CD1c-positive myeloid dendritic cell (primary cell): ENCODE measurements around the gene POLD4.
A peak's percentile ranks its signal among the peaks of the same experiment; 100 is the strongest.

Source experiments
- DNase-seq: peaks from one replicate; pipeline ENCODE4 v3.0.0-alpha.2; 2016; ENCODE audit errors: extremely low spot score

The POLD4 gene

DNA sequence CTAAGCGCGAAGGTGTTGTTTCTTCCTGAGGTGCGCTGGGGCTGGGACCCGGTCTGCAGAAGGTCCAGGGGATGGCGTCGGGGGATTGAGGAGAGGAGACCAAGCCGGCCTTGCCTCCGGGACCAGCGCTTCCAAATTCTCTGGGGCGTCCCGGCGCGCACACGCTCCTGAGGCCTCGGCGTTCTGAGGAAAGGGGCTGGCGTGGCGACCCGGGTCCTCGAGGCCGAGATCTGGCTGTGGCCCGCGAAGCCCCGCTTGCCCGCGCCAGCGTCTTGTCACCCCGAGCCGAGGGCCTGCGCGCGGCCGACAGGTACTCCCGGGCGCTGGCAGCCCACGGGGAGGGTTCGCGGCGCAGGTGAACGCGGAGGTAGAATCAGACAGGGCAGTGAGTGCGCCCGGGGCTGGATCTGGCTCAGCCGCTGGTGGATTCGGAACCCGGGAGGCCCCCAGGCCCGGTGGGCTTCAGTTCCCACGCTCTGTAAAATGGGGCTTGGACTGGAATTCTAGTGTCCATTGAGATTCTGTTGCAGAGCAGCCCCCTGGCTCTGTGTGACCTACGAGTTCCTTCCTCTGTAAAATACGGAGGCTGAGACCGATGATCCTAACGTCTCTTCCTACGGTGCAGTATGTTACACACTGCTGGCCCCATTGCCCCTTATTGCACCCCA, 35.3 kb downstream of the POLD4 start:
- no peak for DNase-seq

DNA sequence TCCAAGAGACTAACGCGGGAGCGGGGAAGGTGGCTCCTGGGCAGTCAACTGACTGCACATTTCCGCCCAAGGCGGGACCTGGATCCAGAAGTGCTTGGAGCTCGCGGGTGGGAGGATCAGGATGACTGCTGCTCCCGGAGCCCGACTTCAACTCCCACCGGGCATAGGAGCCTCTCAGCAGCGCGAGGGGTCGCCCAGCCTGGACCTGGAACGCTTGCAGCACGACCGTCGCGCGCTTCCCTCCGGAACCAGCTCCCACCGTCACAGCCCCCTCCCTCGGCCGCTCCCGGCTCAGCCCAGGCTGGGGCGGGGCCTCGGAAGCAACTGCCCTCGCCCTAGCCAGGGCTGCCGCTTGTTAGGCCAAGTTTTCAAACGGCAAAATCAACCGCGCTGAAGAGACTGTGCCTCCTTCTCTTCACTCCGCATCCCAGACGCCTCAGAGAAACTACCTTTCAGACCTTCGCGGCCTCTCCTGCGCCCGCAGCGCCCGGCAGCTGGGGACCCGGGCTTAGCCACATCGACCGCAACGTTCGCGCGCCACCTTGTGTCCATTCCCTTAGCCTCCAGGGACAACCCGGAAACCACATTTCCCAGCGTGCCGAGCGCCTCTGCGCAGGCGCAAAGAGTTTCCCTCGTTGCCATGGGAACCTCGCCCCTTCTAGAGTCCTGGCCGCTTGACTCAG, 36.0 kb downstream of the POLD4 start:
- DNase-seq, result peak; percentile 99

GRCh38 chr11:67316882-67317204, 36.5 kb downstream of the POLD4 start:
- DNase-seq, result no peak

DNA sequence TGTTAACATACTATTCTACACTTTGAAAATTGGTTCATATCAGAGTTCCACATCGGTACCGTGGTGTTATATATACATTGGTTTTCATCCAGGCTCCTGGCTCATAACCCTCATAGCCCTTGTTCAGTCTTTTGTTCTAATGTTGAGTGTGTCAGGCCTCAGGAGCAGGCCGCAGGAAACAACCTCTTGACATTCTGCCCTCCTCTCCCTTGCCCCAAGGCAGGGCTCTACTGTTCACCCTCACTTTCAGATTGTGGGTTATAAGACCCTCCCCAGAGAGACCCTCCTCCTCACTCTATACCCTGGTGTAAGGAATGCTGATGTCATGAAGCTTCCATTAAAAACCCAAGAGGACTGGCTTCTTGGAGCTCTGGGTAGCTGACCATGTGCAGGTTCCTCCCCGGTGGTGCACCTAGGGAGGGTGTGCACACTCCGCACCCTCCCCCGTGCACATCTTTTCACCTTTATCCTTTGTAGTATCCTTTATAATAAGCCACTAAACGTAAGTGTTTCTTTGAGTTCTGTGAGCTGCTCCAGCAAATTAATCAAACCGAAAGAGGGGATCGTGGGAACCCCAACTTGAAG, 37.9 kb downstream of the POLD4 start:
- no peak for DNase-seq

GRCh38 chr11:67314218-67314617, 39.1 kb downstream of the POLD4 start:
- DNase-seq, result no peak

GRCh38 chr11:67313125-67313890, 40.0 kb downstream of the POLD4 start:
- DNase-seq, result no peak

DNA sequence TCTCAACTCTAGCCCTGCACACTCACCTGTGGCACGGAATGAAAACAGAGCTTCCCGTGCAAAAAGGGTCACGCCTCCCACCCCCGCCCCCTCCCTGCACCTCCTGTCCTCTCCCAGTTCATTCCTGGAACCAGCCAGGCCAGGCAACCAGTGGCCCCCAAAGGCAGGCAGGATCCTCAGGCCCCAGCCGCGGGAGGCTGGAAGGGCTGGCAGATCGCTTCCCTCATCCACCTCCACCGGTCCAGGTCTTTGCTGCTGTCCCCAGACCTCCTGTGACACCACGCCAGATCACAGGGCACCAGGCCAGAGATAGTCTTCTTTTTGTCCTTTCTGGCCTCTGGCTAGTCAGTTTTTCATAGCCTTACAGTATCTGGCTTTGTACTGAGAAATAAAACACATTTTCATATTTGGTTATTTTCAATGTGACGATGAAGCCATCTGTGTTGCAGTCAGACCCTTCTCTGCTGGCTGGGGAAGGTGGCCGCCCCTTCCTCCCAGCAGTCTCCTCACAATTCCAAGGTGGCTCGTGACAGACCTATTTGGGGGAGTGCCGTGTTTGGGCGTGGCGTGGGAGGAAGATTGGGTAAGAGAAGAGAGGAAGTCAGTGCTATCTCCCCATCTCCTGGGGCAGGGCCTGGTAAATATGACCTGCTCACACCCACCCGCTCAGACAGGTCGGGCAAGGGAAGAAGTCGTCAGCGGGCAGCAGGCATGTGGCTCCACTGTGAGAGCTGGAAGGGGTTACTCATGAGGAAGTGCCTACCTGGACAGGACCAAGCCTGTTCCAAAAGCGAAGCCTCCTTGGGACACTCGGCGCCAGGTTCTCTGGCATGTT, 40.9 kb downstream of the POLD4 start:
- peak; percentile 68 for DNase-seq

- DNase-seq, result peak; percentile 24
Observed at GRCh38 chr11:67311556-67312082, 41.7 kb downstream of the POLD4 start.

- DNase-seq, result no peak
Observed at GRCh38 chr11:67311051-67311555, 42.2 kb downstream of the POLD4 start.

GRCh38 chr11:67310246-67311050, 42.9 kb downstream of the POLD4 start:
- no peak for DNase-seq

DNA sequence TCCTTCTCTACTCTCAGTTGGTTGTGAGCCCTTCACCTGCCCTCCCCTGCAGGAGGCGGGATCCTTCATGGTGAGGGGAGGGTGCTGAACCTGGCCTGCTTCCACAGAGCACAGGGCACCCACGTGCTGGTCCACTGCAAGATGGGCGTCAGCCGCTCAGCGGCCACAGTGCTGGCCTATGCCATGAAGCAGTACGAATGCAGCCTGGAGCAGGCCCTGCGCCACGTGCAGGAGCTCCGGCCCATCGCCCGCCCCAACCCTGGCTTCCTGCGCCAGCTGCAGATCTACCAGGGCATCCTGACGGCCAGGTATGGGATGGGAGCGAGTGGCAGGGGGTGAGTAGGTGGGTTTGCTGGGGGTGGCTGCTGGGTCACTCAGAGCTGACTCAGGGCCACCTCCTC, 43.7 kb downstream of the POLD4 start:
- DNase-seq, result no peak

- DNase-seq, result no peak
Observed at GRCh38 chr11:67309166-67309565, 44.2 kb downstream of the POLD4 start.

GRCh38 chr11:67308031-67308866, 45.1 kb downstream of the POLD4 start:
- DNase-seq, result no peak

GRCh38 chr11:67307545-67308001, 45.8 kb downstream of the POLD4 start:
- no peak for DNase-seq

- no peak for DNase-seq
Observed at GRCh38 chr11:67306769-67307544, 46.4 kb downstream of the POLD4 start.

GRCh38 chr11:67304511-67305113, 48.7 kb downstream of the POLD4 start:
- DNase-seq, result no peak

- peak; percentile 32 for DNase-seq
Observed at GRCh38 chr11:67303835-67304411, 49.4 kb downstream of the POLD4 start.
